OCI-LY7 (cell line): ENCODE results near the gene FKBP4.

Experiments
- EZH2phosphoT487 ChIP-seq: fragments of 200-600 bp; sonication (generic); IDR thresholded peaks from 2 replicates; pipeline ENCODE4 v1.6.1; 2018; ENCODE audit warnings: low read depth, borderline replicate concordance, mild to moderate bottlenecking, mixed run types, antibody characterized with exemption, low read length, moderate library complexity, mixed read lengths
- TF ChIP-seq, protein P1 (sequence below): fragments of 200-600 bp; sonication (generic); conservative IDR thresholded peaks from 2 replicates; pipeline ENCODE4 v1.5.1; 2014; ENCODE audit warnings: mild to moderate bottlenecking, antibody characterized with exemption, low read length, moderate library complexity, mixed read lengths

DNA sequence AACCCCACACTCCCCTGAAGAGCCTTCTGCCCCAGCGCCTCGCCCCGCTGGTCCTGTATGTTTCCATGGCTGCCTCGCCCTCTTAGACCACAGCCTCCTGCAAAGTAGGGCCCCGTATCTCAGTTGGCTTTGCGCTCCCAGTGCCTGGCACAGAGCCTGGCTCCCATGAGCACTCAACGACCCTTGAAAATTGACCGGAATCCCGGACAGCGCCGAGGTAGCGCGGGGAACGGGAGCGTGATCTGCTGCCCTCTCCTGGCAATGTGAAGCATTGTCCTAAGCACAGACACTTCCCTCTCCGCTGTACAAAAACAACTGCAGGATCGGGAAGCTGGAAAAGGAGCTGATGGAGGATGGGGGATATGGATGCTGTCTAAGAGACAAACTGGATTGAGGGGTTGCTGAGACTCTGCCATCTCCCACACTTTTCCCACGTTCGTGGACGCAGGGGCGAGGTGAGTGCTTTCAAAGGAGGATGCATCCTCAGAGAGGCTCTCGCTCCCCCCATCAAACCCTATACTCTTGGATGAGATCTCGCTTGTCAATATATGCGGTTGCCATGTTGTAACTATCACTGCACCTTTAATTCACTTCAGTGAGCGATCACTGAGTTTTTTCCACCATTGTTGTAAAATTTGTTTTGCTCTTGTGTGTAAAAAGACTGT lies 10.7 kb upstream of the FKBP4 start:
- TF ChIP-seq, protein P1, sequence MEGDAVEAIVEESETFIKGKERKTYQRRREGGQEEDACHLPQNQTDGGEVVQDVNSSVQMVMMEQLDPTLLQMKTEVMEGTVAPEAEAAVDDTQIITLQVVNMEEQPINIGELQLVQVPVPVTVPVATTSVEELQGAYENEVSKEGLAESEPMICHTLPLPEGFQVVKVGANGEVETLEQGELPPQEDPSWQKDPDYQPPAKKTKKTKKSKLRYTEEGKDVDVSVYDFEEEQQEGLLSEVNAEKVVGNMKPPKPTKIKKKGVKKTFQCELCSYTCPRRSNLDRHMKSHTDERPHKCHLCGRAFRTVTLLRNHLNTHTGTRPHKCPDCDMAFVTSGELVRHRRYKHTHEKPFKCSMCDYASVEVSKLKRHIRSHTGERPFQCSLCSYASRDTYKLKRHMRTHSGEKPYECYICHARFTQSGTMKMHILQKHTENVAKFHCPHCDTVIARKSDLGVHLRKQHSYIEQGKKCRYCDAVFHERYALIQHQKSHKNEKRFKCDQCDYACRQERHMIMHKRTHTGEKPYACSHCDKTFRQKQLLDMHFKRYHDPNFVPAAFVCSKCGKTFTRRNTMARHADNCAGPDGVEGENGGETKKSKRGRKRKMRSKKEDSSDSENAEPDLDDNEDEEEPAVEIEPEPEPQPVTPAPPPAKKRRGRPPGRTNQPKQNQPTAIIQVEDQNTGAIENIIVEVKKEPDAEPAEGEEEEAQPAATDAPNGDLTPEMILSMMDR: peak; percentile 86
- no peak for TF ChIP-seq EZH2phosphoT487
